Liver (tissue), 9 donors: ENCODE data around the gene NCAM1. TPM values are rescaled to one million over a fixed set of nuclear protein-coding genes. Genes with fewer than 3 reads are reported as not detected.

Experiments used
- DNase-seq: peaks from one replicate; pipeline ENCODE4 v3.0.0-alpha.2; 2017; ENCODE audit warnings: low spot score
- H3K27ac ChIP-seq, 2 donors: one replicate each; pipeline ENCODE4 v1.7.0; 2013; ENCODE audit warnings: inconsistent platforms in 2 of 2, low read length in 2 of 2, control low read depth in 1 of 2, low read depth in 1 of 2, mild to moderate bottlenecking in 1 of 2
- H3K27me3 ChIP-seq, 4 donors: one replicate each; pipeline versions ENCODE4 v1.6.1 to v1.7.0; 2013; ENCODE audit warnings: low read length in 3 of 4, inconsistent platforms in 1 of 4, mild to moderate bottlenecking in 1 of 4, moderate library complexity in 1 of 4; ENCODE audit not compliant: control insufficient read depth in 4 of 4, insufficient read depth in 4 of 4
- H3K36me3 ChIP-seq, 4 donors: one replicate each; pipeline versions ENCODE4 v1.6.1 to v1.7.0; 2013; ENCODE audit warnings: low read length in 3 of 4, mild to moderate bottlenecking in 3 of 4, low read depth in 1 of 4, moderate library complexity in 1 of 4; ENCODE audit not compliant: control insufficient read depth in 4 of 4, insufficient read depth in 3 of 4
- H3K4me1 ChIP-seq, 4 donors: one replicate each; pipeline versions ENCODE4 v1.6.1 to v1.7.0; 2013; ENCODE audit warnings: low read length in 3 of 4, mild to moderate bottlenecking in 3 of 4, moderate library complexity in 1 of 4; ENCODE audit not compliant: control insufficient read depth in 4 of 4, insufficient read depth in 4 of 4
- H3K4me3 ChIP-seq, 3 donors: one replicate each; pipeline versions ENCODE4 v1.6.1 to v1.7.0; 2013; ENCODE audit warnings: low read length in 3 of 3, control low read depth in 1 of 3, low read depth in 1 of 3, mild to moderate bottlenecking in 1 of 3
- H3K9ac ChIP-seq, 2 donors: one replicate each; pipeline ENCODE4 v1.7.0; 2013; ENCODE audit warnings: low read length in 2 of 2, mild to moderate bottlenecking in 2 of 2, moderate library complexity in 2 of 2, control low read depth in 1 of 2, low read depth in 1 of 2
- H3K9me3 ChIP-seq, 4 donors: one replicate each; pipeline versions ENCODE4 v1.6.1 to v1.7.0; 2013; ENCODE audit warnings: low read length in 3 of 4; ENCODE audit not compliant: control insufficient read depth in 4 of 4
- EGR1 ChIP-seq, 2 donors: IDR thresholded peaks; 2 replicates each; pipeline ENCODE4 v1.6.1; 2016 to 2018; ENCODE audit warnings: antibody characterized with exemption in 2 of 2, low read depth in 2 of 2
- FOXA1 ChIP-seq: IDR thresholded peaks from 2 replicates; pipeline ENCODE4 v1.6.1; 2016; ENCODE audit warnings: antibody characterized with exemption
- FOXA2 ChIP-seq: IDR thresholded peaks from 2 replicates; pipeline ENCODE4 v1.6.1; 2016; ENCODE audit warnings: antibody characterized with exemption
- GABPA ChIP-seq, 2 donors: IDR thresholded peaks in 1 of 2; conservative IDR thresholded peaks in 1 of 2; 2 replicates each; pipeline ENCODE4 v1.6.1; 2016; ENCODE audit warnings: antibody characterized with exemption in 2 of 2, mild to moderate bottlenecking in 1 of 2, moderate library complexity in 1 of 2
- HNF4A ChIP-seq, 2 donors: conservative IDR thresholded peaks; 2 replicates each; pipeline ENCODE4 v1.6.1; 2016; ENCODE audit warnings: antibody characterized with exemption in 2 of 2, mild to moderate bottlenecking in 2 of 2
- HNF4G ChIP-seq: IDR thresholded peaks from 2 replicates; pipeline ENCODE4 v1.6.1; 2016; ENCODE audit warnings: antibody characterized with exemption
- JUND ChIP-seq, 2 donors: IDR thresholded peaks; 2 replicates each; pipeline ENCODE4 v1.6.1; 2016; ENCODE audit warnings: antibody characterized with exemption in 2 of 2
- NR2F2 ChIP-seq: IDR thresholded peaks from 2 replicates; pipeline ENCODE4 v1.6.1; 2016; ENCODE audit warnings: antibody characterized with exemption
- RAD21 ChIP-seq, 2 donors: IDR thresholded peaks; 2 replicates each; pipeline ENCODE4 v1.6.1; 2016; ENCODE audit warnings: antibody characterized with exemption in 2 of 2, mild to moderate bottlenecking in 2 of 2
- RXRA ChIP-seq, 2 donors: IDR thresholded peaks; 2 replicates each; pipeline ENCODE4 v1.6.1; 2017 to 2018; ENCODE audit warnings: antibody characterized with exemption in 2 of 2, mild to moderate bottlenecking in 1 of 2
- SP1 ChIP-seq: IDR thresholded peaks from 2 replicates; pipeline ENCODE4 v1.6.1; 2018; ENCODE audit warnings: antibody characterized with exemption, mild to moderate bottlenecking
- TAF1 ChIP-seq: conservative IDR thresholded peaks from 2 replicates; pipeline ENCODE4 v1.6.1; 2016; ENCODE audit warnings: antibody characterized with exemption, mild to moderate bottlenecking
- YY1 ChIP-seq: IDR thresholded peaks from 2 replicates; pipeline ENCODE4 v1.6.1; 2016; ENCODE audit warnings: antibody characterized with exemption, mild to moderate bottlenecking
- WGBS: extraction: QIAGEN DNeasy Blood & Tissue Kit; methylation state at CpG from one replicate; pipeline ENCODE4 v1.1.7; 2013; 5-methylcytosine and 5-hydroxymethylcytosine counted together
- polyA plus RNA-seq, 2 donors: library from polyadenylated mRNA; stranded (reverse) in 1 of 2; unstranded in 1 of 2; fragments of 200-250 nt in 1 of 2; fragments of >200 nt in 1 of 2; fragmentation: Nextera tagmentation in 1 of 2; extraction: Ambion mirVana in 1 of 2; gene quantifications; one replicate each; pipeline versions ENCODE4 v1.2.1 to v1.2.3, GENCODE V29; 2013 to 2015
- total RNA-seq, 2 donors: library from RNA; depleted of rRNA; stranded (reverse); fragments of >200 nt; gene quantifications; one replicate each; pipeline ENCODE4 v1.2.3, GENCODE V29; 2014
- TF ChIP-seq, protein P1 (sequence below): fragments of 150-350 bp; IDR thresholded peaks from 2 replicates; pipeline ENCODE4 v1.5.1; 2017; ENCODE audit warnings: improper control_type of control experiment, low read depth, low read length; ENCODE audit not compliant: missing input control
- TF ChIP-seq, protein P2 (sequence below): IDR thresholded peaks from 2 replicates; pipeline ENCODE4 v1.6.1; 2016; ENCODE audit warnings: antibody characterized with exemption
- TF ChIP-seq, protein P3 (sequence below): IDR thresholded peaks from 2 replicates; pipeline ENCODE4 v1.6.1; 2016; ENCODE audit warnings: antibody characterized with exemption
- TF ChIP-seq, protein P4 (sequence below): IDR thresholded peaks from 2 replicates; pipeline ENCODE4 v1.6.1; 2016; ENCODE audit warnings: antibody characterized with exemption
- TF ChIP-seq, protein P5 (sequence below): IDR thresholded peaks from 2 replicates; pipeline ENCODE4 v1.6.1; 2016; ENCODE audit warnings: antibody characterized with exemption, mild to moderate bottlenecking
- donor health status: healthy.
- donor health status: healthy.
- donor health status: healthy.
- donor health status: healthy.
- donor health status: healthy.

Gene NCAM1
- total and polyA plus RNA-seq, 4 donors: 0.65 to 2.1 (median 0.88) TPM

DNA sequence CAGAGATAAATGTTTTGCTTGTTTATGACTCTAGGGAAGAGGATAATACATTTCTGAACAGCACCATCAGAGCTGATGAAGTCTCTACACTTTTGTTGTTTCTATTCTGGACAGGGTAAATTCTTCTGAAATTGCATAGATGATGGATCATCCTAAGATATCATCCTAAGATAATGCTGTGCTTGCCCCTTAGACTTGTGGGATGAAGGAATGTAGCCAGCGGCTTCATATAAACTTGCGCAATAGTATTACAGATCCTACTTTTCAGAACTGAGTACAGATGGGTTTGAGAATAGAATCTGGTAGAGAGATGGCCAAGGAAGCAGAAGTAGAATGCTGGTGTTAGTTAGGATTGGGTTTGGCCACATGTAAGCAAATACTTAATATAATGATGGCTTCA lies 61.0 kb downstream of the NCAM1 start (continued):
- TF ChIP-seq NR2F2 (no peak), YY1 (no peak)

DNA sequence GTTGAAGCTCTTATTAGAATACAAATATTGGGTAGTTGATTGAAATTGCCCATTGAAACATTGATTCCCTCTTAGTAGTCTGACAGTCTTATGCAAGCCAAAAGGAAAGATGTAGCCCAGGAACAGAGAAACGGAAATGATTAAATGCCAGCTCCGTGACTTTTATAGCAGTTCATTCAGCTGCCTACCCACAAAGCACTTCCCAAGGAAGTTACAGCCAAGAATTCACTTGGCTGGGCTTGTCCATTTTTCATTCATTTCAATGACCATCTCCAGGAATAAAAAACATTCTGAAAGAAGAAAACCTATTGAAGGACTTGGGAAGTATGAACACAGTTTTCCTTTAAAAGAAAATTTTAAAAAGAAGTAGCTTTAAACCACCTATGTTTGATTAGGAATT lies 62.0 kb downstream of the NCAM1 start:
- 60% methylated on average over 2 of the region's 2 CpGs for WGBS
- Histone ChIP-seq H3K4me1 (no peaks in the 10 kb centered on the region), H3K9me3 (peaks cover 0 to 2% (median 0%) of the 10 kb centered on the region in 4 donors), H3K27me3 (peaks cover 0 to 4% (median 1%) of the 10 kb centered on the region in 4 donors), H3K36me3 (no peaks in the 10 kb centered on the region), H3K27ac (no peak overlapping the region), H3K9ac (no peak overlapping the region), H3K4me3 (no peak overlapping the region)
- TF ChIP-seq JUND (IDR thresholded peaks at IDR 0.05) (no peak), FOXA1 (no peak), HNF4A (conservative IDR thresholded peaks at IDR 0.05) (no peak), HNF4G (no peak), SP1 (no peak), YY1 (no peak), GABPA (IDR thresholded peaks at IDR 0.05 in 1 of 2, conservative IDR thresholded peaks at IDR 0.05 in 1 of 2) (no peak), NR2F2 (no peak), EGR1 (IDR thresholded peaks at IDR 0.05; ENCODE audit: low read depth in 2 of 2) (no peak), RXRA (IDR thresholded peaks at IDR 0.05) (no peak), FOXA2 (no peak), TAF1 (no peak), RAD21 (IDR thresholded peaks at IDR 0.05) (no peak)
- TF ChIP-seq, protein P1, sequence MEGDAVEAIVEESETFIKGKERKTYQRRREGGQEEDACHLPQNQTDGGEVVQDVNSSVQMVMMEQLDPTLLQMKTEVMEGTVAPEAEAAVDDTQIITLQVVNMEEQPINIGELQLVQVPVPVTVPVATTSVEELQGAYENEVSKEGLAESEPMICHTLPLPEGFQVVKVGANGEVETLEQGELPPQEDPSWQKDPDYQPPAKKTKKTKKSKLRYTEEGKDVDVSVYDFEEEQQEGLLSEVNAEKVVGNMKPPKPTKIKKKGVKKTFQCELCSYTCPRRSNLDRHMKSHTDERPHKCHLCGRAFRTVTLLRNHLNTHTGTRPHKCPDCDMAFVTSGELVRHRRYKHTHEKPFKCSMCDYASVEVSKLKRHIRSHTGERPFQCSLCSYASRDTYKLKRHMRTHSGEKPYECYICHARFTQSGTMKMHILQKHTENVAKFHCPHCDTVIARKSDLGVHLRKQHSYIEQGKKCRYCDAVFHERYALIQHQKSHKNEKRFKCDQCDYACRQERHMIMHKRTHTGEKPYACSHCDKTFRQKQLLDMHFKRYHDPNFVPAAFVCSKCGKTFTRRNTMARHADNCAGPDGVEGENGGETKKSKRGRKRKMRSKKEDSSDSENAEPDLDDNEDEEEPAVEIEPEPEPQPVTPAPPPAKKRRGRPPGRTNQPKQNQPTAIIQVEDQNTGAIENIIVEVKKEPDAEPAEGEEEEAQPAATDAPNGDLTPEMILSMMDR: no peak
- TF ChIP-seq, protein P2, sequence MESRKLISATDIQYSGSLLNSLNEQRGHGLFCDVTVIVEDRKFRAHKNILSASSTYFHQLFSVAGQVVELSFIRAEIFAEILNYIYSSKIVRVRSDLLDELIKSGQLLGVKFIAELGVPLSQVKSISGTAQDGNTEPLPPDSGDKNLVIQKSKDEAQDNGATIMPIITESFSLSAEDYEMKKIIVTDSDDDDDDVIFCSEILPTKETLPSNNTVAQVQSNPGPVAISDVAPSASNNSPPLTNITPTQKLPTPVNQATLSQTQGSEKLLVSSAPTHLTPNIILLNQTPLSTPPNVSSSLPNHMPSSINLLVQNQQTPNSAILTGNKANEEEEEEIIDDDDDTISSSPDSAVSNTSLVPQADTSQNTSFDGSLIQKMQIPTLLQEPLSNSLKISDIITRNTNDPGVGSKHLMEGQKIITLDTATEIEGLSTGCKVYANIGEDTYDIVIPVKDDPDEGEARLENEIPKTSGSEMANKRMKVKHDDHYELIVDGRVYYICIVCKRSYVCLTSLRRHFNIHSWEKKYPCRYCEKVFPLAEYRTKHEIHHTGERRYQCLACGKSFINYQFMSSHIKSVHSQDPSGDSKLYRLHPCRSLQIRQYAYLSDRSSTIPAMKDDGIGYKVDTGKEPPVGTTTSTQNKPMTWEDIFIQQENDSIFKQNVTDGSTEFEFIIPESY: no peak
- TF ChIP-seq, protein P3, sequence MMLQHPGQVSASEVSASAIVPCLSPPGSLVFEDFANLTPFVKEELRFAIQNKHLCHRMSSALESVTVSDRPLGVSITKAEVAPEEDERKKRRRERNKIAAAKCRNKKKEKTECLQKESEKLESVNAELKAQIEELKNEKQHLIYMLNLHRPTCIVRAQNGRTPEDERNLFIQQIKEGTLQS: no peak
- TF ChIP-seq, protein P4, sequence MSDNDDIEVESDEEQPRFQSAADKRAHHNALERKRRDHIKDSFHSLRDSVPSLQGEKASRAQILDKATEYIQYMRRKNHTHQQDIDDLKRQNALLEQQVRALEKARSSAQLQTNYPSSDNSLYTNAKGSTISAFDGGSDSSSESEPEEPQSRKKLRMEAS: no peak
- TF ChIP-seq, protein P5, sequence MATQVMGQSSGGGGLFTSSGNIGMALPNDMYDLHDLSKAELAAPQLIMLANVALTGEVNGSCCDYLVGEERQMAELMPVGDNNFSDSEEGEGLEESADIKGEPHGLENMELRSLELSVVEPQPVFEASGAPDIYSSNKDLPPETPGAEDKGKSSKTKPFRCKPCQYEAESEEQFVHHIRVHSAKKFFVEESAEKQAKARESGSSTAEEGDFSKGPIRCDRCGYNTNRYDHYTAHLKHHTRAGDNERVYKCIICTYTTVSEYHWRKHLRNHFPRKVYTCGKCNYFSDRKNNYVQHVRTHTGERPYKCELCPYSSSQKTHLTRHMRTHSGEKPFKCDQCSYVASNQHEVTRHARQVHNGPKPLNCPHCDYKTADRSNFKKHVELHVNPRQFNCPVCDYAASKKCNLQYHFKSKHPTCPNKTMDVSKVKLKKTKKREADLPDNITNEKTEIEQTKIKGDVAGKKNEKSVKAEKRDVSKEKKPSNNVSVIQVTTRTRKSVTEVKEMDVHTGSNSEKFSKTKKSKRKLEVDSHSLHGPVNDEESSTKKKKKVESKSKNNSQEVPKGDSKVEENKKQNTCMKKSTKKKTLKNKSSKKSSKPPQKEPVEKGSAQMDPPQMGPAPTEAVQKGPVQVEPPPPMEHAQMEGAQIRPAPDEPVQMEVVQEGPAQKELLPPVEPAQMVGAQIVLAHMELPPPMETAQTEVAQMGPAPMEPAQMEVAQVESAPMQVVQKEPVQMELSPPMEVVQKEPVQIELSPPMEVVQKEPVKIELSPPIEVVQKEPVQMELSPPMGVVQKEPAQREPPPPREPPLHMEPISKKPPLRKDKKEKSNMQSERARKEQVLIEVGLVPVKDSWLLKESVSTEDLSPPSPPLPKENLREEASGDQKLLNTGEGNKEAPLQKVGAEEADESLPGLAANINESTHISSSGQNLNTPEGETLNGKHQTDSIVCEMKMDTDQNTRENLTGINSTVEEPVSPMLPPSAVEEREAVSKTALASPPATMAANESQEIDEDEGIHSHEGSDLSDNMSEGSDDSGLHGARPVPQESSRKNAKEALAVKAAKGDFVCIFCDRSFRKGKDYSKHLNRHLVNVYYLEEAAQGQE: no peak
- DNase-seq: no peak
